Peyer's patch (tissue), 4 donors: ENCODE measurements around the gene UBQLN1. TPM values are rescaled to one million over a fixed set of nuclear protein-coding genes. Genes with fewer than 3 reads are reported as not detected.

Experiments used
- DNase-seq, 3 donors: peaks; one replicate each; pipeline ENCODE4 v3.0.0-alpha.2; 2017 to 2019
- H3K27ac ChIP-seq, 4 donors: fragments of 200-600 bp; sonication (generic); one replicate each; pipeline ENCODE4 v1.5.1; 2016 to 2019
- H3K27me3 ChIP-seq, 2 donors: fragments of 200-600 bp; sonication (generic); one replicate each; pipeline ENCODE4 v1.5.1; 2019
- H3K36me3 ChIP-seq, 3 donors: fragments of 200-600 bp; sonication (generic); one replicate each; pipeline ENCODE4 v1.5.1; 2016 to 2019
- H3K4me1 ChIP-seq, 4 donors: fragments of 200-600 bp; sonication (generic); one replicate each; pipeline ENCODE4 v1.5.1; 2016 to 2019
- H3K4me3 ChIP-seq, 4 donors: fragments of 200-600 bp; sonication (generic); 1 replicate in 3 of 4; 2 replicates in 1 of 4; pipeline ENCODE4 v1.5.1; 2016 to 2019; ENCODE audit warnings: mild to moderate bottlenecking in 1 of 4
- H3K9me3 ChIP-seq, 4 donors: fragments of 200-600 bp; sonication (generic); one replicate each; pipeline ENCODE4 v1.5.1; 2016 to 2019; ENCODE audit warnings: mild to moderate bottlenecking in 1 of 4
- POLR2A ChIP-seq, 2 donors: fragments of 450-650 bp; IDR thresholded peaks; one replicate each; pipeline ENCODE4 v1.5.1; 2017; ENCODE audit warnings: antibody characterized with exemption in 2 of 2, mild to moderate bottlenecking in 2 of 2, moderate library complexity in 2 of 2
- total RNA-seq, 4 donors: library from RNA; depleted of rRNA; stranded (reverse); fragments of >200 nt; gene quantifications; one replicate each; pipeline ENCODE4 v1.1.0, GENCODE V29; 2016
- TF ChIP-seq, protein P1 (sequence below), 6 experiments: fragments of 450-650 bp in 4 of 6; fragments of 200-600 bp in 2 of 6; sonication (generic) in 1 of 6; IDR thresholded peaks; one replicate each; pipeline ENCODE4 v1.5.1; 2017 to 2019; ENCODE audit warnings: antibody characterized with exemption in 6 of 6, mild to moderate bottlenecking in 3 of 6, moderate library complexity in 1 of 6

Gene UBQLN1
- total RNA-seq, 4 donors from 2014 or later: 65.3 to 117 (median 94.9) TPM

DNA sequence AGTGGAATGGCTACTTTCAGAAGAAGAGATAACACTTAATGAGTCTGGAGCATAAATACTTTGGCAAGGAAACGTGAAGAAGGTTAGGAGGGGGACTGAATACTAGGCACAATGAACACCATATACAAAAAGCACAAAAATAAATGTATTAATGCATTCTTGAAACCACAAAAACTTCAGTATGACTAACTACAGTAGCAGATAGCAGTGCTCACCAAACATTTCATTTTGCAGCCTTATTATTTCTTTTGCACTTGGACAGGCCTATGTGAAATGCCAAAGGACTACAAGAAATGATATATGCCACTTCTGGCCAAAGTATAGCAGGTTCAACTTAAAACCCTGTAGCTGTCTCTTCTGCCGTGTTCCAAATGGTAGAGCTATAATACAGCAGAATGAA lies 26.3 kb downstream of the UBQLN1 start:
- no peak for DNase-seq
- Histone ChIP-seq H3K4me3 (no peak overlapping the region), H3K27ac (no peak overlapping the region), H3K27me3 (no peaks in the 10 kb centered on the region), H3K9me3 (no peaks in the 10 kb centered on the region), H3K4me1 (no peaks in the 10 kb centered on the region), H3K36me3 (peaks cover 0 to 62% (median 0%) of the 10 kb centered on the region in 3 donors)
- TF ChIP-seq, protein P1, sequence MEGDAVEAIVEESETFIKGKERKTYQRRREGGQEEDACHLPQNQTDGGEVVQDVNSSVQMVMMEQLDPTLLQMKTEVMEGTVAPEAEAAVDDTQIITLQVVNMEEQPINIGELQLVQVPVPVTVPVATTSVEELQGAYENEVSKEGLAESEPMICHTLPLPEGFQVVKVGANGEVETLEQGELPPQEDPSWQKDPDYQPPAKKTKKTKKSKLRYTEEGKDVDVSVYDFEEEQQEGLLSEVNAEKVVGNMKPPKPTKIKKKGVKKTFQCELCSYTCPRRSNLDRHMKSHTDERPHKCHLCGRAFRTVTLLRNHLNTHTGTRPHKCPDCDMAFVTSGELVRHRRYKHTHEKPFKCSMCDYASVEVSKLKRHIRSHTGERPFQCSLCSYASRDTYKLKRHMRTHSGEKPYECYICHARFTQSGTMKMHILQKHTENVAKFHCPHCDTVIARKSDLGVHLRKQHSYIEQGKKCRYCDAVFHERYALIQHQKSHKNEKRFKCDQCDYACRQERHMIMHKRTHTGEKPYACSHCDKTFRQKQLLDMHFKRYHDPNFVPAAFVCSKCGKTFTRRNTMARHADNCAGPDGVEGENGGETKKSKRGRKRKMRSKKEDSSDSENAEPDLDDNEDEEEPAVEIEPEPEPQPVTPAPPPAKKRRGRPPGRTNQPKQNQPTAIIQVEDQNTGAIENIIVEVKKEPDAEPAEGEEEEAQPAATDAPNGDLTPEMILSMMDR (IDR thresholded peaks at IDR 0.05): no peak
- TF ChIP-seq POLR2A (IDR thresholded peaks at IDR 0.05): no peak

DNA sequence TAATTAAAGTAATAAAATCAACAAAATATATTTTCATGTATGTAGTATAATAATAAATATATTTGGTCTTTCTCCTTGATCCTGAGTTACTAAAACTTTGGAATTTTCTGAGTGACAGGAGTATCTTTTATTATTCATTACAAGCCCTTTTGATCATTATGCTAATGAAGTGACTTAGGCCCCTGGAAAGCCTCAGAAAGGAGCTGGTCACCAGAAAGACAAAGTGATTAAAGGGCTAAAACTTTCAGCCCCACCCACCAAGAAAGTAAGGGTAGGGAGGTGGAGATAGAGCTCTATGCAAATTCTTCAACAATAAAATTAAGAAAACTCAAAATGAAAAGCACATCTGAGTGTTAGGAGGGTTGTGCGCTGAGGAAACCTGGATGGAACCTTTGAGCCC lies 27.5 kb downstream of the UBQLN1 start:
- Histone ChIP-seq H3K4me1 (no peaks in the 10 kb centered on the region), H3K27me3 (no peaks in the 10 kb centered on the region), H3K27ac (no peak overlapping the region), H3K36me3 (peaks cover 0 to 63% (median 0%) of the 10 kb centered on the region in 3 donors), H3K9me3 (no peaks in the 10 kb centered on the region), H3K4me3 (no peak overlapping the region)
- TF ChIP-seq, protein P1 (IDR thresholded peaks at IDR 0.05): no peak
- TF ChIP-seq POLR2A (IDR thresholded peaks at IDR 0.05): no peak
- DNase-seq: no peak

DNA sequence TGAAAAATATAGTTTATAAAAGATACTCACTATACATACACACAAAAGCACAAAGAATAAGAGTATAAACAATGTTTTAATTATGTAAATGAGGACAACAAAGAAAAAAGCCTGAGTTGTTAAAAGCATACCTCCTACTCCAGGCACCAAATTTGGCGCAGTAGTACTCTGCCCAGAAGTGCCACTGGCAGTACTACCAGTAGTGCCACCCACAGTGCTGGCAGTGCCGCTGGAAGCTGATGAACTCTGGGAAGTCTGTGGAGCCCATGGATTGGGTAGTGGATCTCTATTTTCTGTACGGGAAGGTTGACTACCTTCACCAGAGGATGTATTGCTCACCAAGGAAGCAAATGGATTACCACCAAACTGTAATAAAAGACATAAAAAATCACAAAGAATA lies 30.2 kb downstream of the UBQLN1 start:
- Histone ChIP-seq H3K9me3 (no peaks in the 10 kb centered on the region), H3K27ac (no peak overlapping the region), H3K4me3 (no peak overlapping the region), H3K4me1 (no peaks in the 10 kb centered on the region), H3K27me3 (no peaks in the 10 kb centered on the region), H3K36me3 (peaks cover 0 to 67% (median 0%) of the 10 kb centered on the region in 3 donors)
- TF ChIP-seq POLR2A (IDR thresholded peaks at IDR 0.05): no peak
- TF ChIP-seq, protein P1 (IDR thresholded peaks at IDR 0.05): no peak
- no peak for DNase-seq

DNA sequence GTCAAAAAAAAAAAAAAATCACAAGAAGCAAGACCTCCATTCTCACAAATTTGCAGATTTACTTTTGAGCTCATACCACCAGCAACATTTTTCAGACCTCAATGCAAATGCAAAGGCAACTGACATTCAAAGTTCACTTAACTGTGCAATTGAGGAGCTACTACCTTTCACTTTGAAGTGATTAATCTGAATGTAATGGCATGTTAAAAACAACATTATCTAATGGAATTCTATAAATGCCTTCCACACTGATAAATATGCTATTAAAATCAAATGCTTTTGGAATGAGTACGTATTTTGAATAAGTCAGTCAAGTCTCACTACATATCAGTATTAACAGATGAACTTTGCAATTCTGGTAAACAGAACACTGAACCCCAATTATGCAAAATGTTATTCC lies 32.3 kb downstream of the UBQLN1 start:
- Histone ChIP-seq H3K36me3 (peaks cover 0 to 62% (median 0%) of the 10 kb centered on the region in 3 donors), H3K4me3 (no peak overlapping the region)

DNA sequence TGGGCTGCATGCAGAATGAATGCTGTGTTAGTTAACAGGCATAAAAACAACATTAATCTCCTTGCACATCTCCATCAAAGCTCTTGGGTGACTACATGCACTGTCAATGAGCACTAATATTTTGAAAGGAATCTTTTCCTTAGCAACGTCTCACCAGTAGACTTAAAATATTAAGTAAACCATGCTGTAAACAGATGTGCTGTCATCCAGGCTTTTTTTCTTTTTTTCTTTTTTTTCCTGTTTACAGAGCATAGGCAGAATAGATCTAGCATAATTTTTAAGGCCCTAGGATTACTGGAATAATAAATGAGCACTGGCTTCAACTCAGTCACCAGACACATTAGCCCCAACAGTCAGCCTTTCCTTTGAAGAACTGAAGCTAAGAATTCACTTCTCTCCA lies 36.3 kb downstream of the UBQLN1 start:
- Histone ChIP-seq H3K27ac (no peak overlapping the region), H3K9me3 (no peaks in the 10 kb centered on the region), H3K36me3 (peaks cover 0 to 35% (median 0%) of the 10 kb centered on the region in 3 donors), H3K4me3 (no peak overlapping the region), H3K4me1 (no peaks in the 10 kb centered on the region), H3K27me3 (no peaks in the 10 kb centered on the region)
- TF ChIP-seq, protein P1 (IDR thresholded peaks at IDR 0.05): no peak
- no peak for TF ChIP-seq POLR2A (IDR thresholded peaks at IDR 0.05)
- DNase-seq: no peak

More for the DNA sequence above, 32.3 kb downstream of the UBQLN1 start:
- TF ChIP-seq, protein P1 (IDR thresholded peaks at IDR 0.05): no peak
- no peak for TF ChIP-seq POLR2A (IDR thresholded peaks at IDR 0.05)
- H3K27ac ChIP-seq: no peak overlapping the region
- H3K27me3 ChIP-seq: no peaks in the 10 kb centered on the region
- H3K9me3 ChIP-seq: no peaks in the 10 kb centered on the region
- no peak for DNase-seq
- H3K4me1 ChIP-seq: no peaks in the 10 kb centered on the region

DNA sequence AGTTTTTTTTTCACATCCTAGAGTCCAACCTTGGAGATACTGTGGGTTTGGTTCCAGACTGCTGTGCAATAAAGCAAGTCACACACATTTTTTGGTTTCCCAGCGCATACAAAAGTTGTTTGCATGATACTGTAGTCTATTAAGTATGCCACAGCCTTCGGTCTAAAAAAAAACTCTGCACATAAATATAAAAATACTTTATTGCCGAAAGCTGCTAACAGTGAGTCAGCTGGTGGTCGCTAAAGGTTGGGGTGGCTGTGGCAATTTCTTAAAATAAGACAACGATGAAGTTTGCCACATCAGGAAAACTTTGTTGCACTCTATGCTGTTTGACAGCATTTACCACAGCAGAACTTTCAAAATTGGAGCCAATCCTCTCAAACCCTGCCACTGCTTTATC lies 37.4 kb downstream of the UBQLN1 start:
- no peaks in the 10 kb centered on the region for H3K9me3 ChIP-seq
- peaks cover 0 to 35% (median 0%) of the 10 kb centered on the region in 3 donors for H3K36me3 ChIP-seq
- no peak for DNase-seq
- no peak overlapping the region for H3K4me3 ChIP-seq
- H3K27me3 ChIP-seq: no peaks in the 10 kb centered on the region
- no peak overlapping the region for H3K27ac ChIP-seq
- no peaks in the 10 kb centered on the region for H3K4me1 ChIP-seq
- TF ChIP-seq, protein P1 (IDR thresholded peaks at IDR 0.05): no peak
- TF ChIP-seq POLR2A (IDR thresholded peaks at IDR 0.05): no peak
